SH-SY5Y (cell line): ENCODE measurements around the gene LMCD1.
A peak's percentile ranks its signal among the peaks of the same experiment; 100 is the strongest.

Source experiments
- GATA2 ChIP-seq: IDR thresholded peaks from 2 replicates; pipeline ENCODE4 v1.6.1; 2011; ENCODE audit warnings: mild to moderate bottlenecking, low read depth, low read length
- GATA3 ChIP-seq: IDR thresholded peaks from 2 replicates; pipeline ENCODE4 v1.6.1; 2011; ENCODE audit warnings: low read depth, mild to moderate bottlenecking, low read length, moderate library complexity

The LMCD1 gene

DNA sequence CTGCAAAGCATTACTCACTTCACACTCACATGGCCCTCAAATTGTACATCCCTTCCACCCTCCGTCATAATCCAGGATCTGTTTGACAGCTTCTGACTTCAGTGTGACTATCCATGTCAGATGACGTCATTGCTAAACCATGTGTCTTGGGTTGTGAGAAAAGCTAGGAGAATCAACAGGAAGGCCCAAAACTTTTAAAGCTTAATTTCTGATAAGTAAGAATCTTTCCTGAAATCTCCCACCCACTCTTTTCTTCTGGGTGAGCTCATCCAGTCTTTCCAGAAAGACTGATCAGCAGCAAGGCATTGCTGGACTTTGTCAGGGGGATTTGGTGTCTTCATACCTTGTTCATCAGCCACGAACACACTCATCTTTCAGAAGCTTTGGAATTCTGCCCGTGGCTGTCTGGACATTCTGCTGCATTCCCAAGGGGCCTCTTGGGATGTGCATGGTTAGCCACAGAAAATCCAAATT is 11.5 kb upstream of the LMCD1 start:
- TF ChIP-seq GATA3 (no peak), GATA2 (no peak)

DNA sequence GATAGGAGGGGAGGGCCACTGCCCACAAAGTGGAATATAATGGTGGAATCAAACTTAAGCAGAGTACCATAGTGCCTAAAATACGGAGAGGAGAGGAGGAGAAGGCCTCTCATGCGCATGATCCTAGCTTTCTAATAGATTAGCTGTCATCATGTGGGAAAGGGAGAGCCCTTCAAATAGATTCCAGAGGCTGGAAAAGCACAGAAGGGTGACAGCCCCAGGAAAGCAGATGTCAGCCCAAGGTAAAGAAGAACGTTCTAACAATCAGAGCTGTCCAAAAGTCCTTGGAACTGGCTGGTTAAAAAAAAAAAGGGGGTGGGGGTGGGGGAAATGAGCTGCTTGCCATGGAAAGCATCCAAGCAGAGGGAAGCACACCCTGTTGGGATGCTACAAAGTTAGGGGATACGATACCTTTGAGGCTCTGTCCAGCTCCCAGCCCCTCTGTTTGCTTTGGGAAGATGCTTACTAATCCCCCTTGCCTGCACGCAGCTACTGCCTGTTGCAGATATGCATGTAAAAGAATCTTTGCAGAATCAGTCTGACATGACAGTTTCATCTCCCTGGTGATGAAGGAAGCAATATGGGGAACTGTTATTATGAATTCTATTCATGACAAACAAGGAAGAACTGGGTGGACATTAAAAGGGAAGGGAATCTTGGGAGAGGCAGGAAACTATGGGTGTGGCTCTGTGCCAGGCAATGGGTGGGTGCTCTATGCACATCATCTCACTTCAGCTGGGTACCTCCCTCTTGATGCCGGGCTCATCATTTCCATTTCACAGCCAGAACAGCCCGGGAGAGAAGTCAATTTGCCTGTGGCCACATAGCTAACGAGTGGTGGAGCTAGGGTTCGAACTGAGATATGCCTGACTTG is 10.1 kb upstream of the LMCD1 start:
- TF ChIP-seq GATA3 (no peak), GATA2 (no peak)

GRCh38 chr3:8492744-8493511 is 8.7 kb upstream of the LMCD1 start:
- TF ChIP-seq GATA3 (peak; percentile 51; the same call in 1 of the 2 replicates), GATA2 (peak; percentile 74)

GRCh38 chr3:8493744-8494143 is 7.9 kb upstream of the LMCD1 start:
- TF ChIP-seq GATA3 (no peak), GATA2 (no peak)

DNA sequence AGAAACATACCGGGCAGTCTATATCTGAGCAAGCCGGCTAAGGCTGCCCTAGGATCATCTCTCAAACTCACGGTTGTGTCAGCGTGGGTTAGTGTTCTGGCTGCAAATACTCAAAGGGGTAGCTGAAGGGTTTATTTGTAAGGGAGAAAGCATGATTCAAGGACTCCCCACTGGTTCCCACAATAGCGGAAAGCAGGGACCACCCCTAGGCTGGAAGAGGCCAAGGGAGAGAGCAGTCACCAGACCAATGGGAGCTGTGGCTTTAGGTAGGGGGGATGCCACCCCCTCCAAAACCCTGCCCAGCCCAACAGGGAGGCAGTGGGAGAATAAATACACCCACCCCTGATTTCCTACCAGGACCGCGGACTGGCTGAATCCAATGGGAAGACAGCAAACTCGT is 7.3 kb upstream of the LMCD1 start:
- TF ChIP-seq GATA3: no peak
- TF ChIP-seq GATA2: no peak

GRCh38 chr3:8497582-8497981 is 4.0 kb upstream of the LMCD1 start:
- no peak for TF ChIP-seq GATA2
- TF ChIP-seq GATA3: no peak

GRCh38 chr3:8499181-8499611 is 2.4 kb upstream of the LMCD1 start:
- no peak for TF ChIP-seq GATA3
- no peak for TF ChIP-seq GATA2

GRCh38 chr3:8500319-8500988 is 1.2 kb upstream of the LMCD1 start:
- peak; percentile 82 for TF ChIP-seq GATA3
- peak; percentile 91 for TF ChIP-seq GATA2

DNA sequence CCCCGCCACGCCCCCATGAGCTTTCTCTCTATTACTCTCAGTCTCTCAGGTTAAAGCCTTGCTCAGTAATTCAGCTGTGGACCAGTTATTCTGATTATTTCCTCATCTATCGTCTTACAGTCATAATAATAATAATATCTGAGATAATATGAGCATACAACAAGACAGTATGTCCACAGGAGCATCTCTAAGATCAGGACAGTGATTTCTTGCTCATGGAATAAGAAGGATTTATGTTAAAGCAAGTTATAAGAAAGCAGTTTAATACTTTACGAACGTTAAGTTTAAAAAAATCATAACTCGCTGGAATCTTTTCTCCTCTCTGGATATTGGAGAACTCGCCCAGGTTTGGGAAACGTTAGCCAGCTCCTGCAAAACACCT is 643 bp upstream of the LMCD1 start:
- TF ChIP-seq GATA3 (no peak), GATA2 (no peak)

GRCh38 chr3:8503461-8503860 is 1.8 kb downstream of the LMCD1 start:
- no peak for TF ChIP-seq GATA3

- TF ChIP-seq GATA3 (no peak), GATA2 (peak; percentile 57; the same call in 1 of the 2 replicates)
Observed at GRCh38 chr3:8503871-8504610, 2.4 kb downstream of the LMCD1 start.

DNA sequence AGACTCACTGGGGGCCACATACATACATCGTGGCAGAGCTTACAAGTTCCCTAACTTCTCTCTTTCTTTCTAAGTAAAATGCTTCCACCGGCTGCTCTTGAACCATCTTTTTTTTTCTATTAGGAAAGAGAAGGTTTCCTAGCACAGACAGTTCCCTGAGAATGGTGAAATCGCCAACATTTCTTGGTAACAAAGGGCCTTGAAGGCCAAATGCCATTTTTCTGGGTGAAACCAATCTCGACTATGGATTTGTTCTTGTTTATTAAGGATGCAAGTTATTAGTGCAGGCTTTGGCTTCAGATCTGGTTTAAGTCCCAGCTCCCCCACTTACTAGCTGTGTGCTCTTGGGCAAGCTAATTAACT is 3.0 kb downstream of the LMCD1 start:
- TF ChIP-seq GATA2 (no peak), GATA3 (no peak)

- TF ChIP-seq GATA2 (no peak), GATA3 (no peak)
Observed at GRCh38 chr3:8505621-8506020, 4.0 kb downstream of the LMCD1 start.
